Ishikawa (cell line): ENCODE results near the gene DACH1.

Experiments used
- CEBPB ChIP-seq: IDR thresholded peaks from 2 replicates; pipeline ENCODE4 v1.6.1; 2012
- CREB1 ChIP-seq: IDR thresholded peaks from 2 replicates; pipeline ENCODE4 v1.6.1; 2012; ENCODE audit warnings: low read depth
- EGR1 ChIP-seq: IDR thresholded peaks from 2 replicates; pipeline ENCODE4 v1.6.1; 2012
- EP300 ChIP-seq: IDR thresholded peaks from 2 replicates; pipeline ENCODE4 v1.6.1; 2012; ENCODE audit warnings: borderline replicate concordance
- FOXM1 ChIP-seq: IDR thresholded peaks from 2 replicates; pipeline ENCODE4 v1.6.1; 2012; ENCODE audit warnings: low read depth, borderline replicate concordance
- NFIC ChIP-seq: IDR thresholded peaks from 2 replicates; pipeline ENCODE4 v1.6.1; 2012
- RAD21 ChIP-seq: IDR thresholded peaks from 2 replicates; pipeline ENCODE4 v1.6.1; 2012; ENCODE audit warnings: low read depth
- REST ChIP-seq: IDR thresholded peaks from 2 replicates; pipeline ENCODE4 v1.6.1; 2012; ENCODE audit warnings: low read depth, mild to moderate bottlenecking
- TAF1 ChIP-seq: IDR thresholded peaks from 2 replicates; pipeline ENCODE4 v1.6.1; 2012; ENCODE audit warnings: low read depth, mild to moderate bottlenecking
- TCF12 ChIP-seq: IDR thresholded peaks from 2 replicates; pipeline ENCODE4 v1.6.1; 2012; ENCODE audit warnings: low read depth
- TEAD4 ChIP-seq: IDR thresholded peaks from 2 replicates; pipeline ENCODE4 v1.6.1; 2012
- USF1 ChIP-seq: IDR thresholded peaks from 2 replicates; pipeline ENCODE4 v1.6.1; 2012
- YY1 ChIP-seq: IDR thresholded peaks from 2 replicates; pipeline ENCODE4 v1.6.1; 2012; ENCODE audit warnings: low read depth
- ZBTB7A ChIP-seq: IDR thresholded peaks from 2 replicates; pipeline ENCODE4 v1.6.1; 2012; ENCODE audit warnings: low read depth
- TF ChIP-seq, protein P1 (sequence below): IDR thresholded peaks from 2 replicates; pipeline ENCODE4 v1.6.1; 2012

Gene DACH1

GRCh38 chr13:71829547-71829946, 37.5 kb downstream of the DACH1 start:
- TF ChIP-seq CEBPB = no peak
- TF ChIP-seq EP300 = no peak
- no peak for TF ChIP-seq NFIC
- no peak for TF ChIP-seq FOXM1
- no peak for TF ChIP-seq ZBTB7A
- TF ChIP-seq YY1 = no peak
- no peak for TF ChIP-seq TEAD4
- no peak for TF ChIP-seq TCF12
- no peak for TF ChIP-seq EGR1

GRCh38 chr13:71828564-71828963, 38.4 kb downstream of the DACH1 start:
- TF ChIP-seq ZBTB7A = no peak
- no peak for TF ChIP-seq TAF1
- TF ChIP-seq NFIC = no peak
- TF ChIP-seq YY1 = no peak
- no peak for TF ChIP-seq CREB1
- TF ChIP-seq USF1 = no peak
- TF ChIP-seq CEBPB = no peak
- TF ChIP-seq EGR1 = no peak
- TF ChIP-seq REST = no peak

- TF ChIP-seq, protein P1, sequence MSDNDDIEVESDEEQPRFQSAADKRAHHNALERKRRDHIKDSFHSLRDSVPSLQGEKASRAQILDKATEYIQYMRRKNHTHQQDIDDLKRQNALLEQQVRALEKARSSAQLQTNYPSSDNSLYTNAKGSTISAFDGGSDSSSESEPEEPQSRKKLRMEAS = no peak
- TF ChIP-seq USF1 = no peak
- TF ChIP-seq FOXM1 = no peak
Observed at GRCh38 chr13:71828117-71828516, 38.9 kb downstream of the DACH1 start.

DNA sequence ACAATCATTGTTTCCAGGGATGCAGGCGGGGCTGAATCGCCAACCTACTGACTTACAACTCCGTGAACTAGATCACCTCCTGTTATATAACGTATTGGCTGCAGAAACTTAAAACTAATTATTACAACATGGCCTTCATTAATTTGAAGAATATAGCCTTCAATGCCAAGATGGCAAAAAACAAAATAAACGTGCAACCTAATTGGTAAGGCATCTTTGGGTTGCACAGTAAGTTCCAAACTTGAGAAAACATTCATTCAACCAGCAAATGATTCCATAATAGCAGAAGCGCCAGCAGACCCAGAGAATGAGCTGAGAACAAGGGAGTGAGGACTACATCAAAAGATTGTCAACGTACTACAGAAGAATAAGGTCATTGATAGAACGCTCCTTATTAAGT, 39.8 kb downstream of the DACH1 start:
- no peak for TF ChIP-seq RAD21
- no peak for TF ChIP-seq CREB1
- no peak for TF ChIP-seq ZBTB7A
- no peak for TF ChIP-seq EGR1
- TF ChIP-seq TAF1 = no peak
- no peak for TF ChIP-seq USF1

DNA sequence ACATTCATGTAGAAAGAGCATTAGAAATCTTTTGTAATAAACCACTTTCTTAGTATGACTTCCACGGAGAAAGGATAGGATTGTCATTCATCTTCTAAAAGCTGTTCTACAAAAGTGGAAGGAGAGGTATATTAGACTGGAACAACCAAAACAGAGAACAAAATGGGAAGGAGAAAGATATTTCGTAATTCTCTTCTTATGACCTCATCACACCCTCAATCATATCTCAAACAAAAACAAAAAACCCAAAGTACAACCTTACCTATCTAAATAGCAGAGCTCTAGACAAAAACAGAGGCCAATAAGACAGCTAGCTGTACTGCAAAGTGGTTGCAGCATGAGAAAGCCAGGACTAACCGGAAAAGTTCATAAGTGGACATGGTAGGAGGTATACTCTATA, 46.3 kb downstream of the DACH1 start:
- TF ChIP-seq NFIC (no peak), CEBPB (no peak), EGR1 (no peak), RAD21 (no peak), TAF1 (no peak), CREB1 (no peak)

DNA sequence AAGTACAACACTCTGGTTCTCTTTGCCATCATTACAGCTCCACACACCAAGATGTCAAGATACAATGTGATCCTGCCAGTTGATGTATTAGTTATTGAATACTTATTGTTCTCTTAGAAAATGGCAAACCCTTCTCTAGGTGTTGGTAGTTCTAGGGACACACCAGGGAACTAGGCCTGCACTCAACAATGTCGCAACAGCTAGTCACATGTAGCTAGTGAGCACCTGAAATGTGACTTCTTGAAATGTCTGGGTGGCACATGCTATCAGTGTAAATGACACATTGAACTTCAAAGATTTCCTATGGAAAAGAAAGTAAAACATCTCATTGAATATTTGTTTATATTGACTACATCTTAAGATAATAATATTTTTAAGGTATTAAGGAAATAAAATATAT, 49.7 kb downstream of the DACH1 start:
- no peak for TF ChIP-seq USF1
- TF ChIP-seq TAF1 = no peak
- TF ChIP-seq NFIC = no peak
- TF ChIP-seq TEAD4 = no peak
- TF ChIP-seq, protein P1 = no peak
- no peak for TF ChIP-seq EP300
- TF ChIP-seq REST = no peak
- no peak for TF ChIP-seq ZBTB7A
- TF ChIP-seq CREB1 = no peak
- no peak for TF ChIP-seq RAD21
- no peak for TF ChIP-seq CEBPB
- TF ChIP-seq EGR1 = no peak
- TF ChIP-seq FOXM1 = no peak
- no peak for TF ChIP-seq YY1
- TF ChIP-seq TCF12 = no peak
